GM12801 (cell line): ENCODE results near the gene SMG6.

Experiments
- TF ChIP-seq, protein P1 (sequence below): IDR thresholded peaks from one replicate; pipeline ENCODE4 v1.5.1; 2011; ENCODE audit warnings: control low read depth; ENCODE audit not compliant: insufficient read length; ENCODE audit errors: extremely low read depth

SMG6 gene

DNA sequence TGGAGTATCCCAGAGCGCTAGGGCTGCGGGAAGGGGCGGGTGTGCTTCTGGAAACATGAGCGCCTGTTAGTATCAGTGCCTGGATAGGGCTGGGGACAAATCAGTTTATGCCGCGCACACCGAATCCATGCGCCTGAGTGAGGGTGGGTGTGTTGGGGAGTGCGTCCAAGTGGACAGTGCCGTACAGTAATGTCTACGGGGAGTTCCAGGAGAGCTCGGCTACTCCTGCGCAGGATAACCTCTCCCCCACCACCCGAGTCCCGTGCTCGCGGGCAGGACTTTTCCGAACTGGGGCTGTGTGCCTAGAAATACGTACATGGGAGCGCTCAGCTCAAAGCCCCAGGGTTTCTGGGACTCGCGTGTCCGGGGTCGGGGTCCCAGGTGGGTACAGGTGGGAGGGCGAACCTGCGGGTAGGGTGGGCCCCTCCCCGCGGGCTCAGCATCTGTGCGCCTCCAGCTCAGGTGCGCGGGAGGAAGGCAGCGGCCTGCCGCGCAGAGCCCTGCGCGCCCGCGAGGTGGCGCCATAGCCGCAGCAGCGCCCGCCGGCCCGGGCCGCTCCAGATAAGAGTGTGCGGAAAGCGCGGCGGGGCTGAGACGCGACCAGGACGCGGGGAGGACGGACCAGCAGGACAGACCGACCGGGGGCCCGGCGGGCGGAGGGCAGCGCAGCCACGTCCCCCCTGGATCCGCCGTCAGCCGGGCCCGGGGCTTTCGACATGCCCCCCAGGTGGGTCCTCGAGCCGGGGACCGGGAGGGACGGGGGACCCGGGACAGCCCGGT is 248.9 kb downstream of the SMG6 start, which contains the start of gene HIC1:
Gene HIC1 (plus strand): TSS at position 592 of the 780 bp plus-strand sequence. CDS start 1,588 bp downstream, outside the sequence.
- TF ChIP-seq, protein P1, sequence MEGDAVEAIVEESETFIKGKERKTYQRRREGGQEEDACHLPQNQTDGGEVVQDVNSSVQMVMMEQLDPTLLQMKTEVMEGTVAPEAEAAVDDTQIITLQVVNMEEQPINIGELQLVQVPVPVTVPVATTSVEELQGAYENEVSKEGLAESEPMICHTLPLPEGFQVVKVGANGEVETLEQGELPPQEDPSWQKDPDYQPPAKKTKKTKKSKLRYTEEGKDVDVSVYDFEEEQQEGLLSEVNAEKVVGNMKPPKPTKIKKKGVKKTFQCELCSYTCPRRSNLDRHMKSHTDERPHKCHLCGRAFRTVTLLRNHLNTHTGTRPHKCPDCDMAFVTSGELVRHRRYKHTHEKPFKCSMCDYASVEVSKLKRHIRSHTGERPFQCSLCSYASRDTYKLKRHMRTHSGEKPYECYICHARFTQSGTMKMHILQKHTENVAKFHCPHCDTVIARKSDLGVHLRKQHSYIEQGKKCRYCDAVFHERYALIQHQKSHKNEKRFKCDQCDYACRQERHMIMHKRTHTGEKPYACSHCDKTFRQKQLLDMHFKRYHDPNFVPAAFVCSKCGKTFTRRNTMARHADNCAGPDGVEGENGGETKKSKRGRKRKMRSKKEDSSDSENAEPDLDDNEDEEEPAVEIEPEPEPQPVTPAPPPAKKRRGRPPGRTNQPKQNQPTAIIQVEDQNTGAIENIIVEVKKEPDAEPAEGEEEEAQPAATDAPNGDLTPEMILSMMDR = no peak

DNA sequence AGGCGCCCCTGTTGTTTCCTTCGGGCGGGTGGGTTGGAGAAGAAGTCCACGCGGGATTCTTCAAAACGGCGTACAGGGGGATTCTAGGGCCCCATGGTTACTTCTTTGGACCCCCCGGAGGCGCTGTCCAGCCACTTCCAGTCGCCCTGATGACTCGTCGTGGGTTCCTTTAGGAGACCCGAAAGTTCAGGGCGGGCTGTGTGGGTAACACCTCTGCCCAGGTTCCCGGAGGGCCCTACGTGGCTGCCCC is 249.4 kb downstream of the SMG6 start:
- TF ChIP-seq, protein P1 = no peak

DNA sequence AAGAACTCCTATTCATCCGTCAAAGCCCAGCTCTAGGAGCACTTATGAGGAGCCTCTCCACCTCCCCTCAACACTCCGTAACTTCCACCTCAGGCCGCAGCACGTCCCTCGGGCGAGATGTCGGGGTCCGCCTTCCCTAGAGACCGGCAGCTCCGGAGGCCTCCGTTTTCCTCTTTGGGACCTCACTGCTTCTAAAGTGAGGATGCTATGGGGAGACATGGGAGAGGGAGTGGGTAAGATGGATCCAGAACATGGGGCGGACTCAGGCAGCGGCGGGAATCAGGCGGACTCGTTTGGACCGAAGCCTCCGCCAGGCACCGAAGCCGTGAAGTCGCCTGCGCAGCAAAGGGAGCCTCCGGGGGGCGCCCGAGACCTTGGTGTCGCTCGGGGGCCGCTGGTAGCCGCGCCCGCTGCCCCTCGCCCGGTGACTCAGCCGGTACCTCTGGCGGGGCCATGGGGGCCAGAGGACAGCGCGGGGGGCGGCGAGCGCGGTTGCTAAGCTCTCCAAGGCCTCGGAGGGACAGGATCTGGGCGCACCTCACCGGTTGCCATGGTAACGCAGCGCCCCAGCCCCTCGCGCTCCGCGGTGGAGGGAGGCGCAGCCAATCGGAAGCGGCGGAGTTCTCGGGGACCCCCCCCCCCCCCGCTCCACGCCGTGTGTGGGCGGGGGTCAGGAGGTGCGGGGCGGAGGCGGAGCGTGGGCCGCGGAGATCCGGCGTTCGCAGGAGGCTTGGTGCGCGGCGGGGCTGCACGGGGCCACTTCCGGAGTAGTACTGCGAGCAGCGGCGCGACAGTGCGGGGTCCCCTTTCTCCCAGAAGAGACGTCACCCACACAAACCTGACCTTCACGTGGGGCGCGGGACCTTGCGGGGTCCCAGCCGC is 250.0 kb downstream of the SMG6 start:
- TF ChIP-seq, protein P1 = no peak

DNA sequence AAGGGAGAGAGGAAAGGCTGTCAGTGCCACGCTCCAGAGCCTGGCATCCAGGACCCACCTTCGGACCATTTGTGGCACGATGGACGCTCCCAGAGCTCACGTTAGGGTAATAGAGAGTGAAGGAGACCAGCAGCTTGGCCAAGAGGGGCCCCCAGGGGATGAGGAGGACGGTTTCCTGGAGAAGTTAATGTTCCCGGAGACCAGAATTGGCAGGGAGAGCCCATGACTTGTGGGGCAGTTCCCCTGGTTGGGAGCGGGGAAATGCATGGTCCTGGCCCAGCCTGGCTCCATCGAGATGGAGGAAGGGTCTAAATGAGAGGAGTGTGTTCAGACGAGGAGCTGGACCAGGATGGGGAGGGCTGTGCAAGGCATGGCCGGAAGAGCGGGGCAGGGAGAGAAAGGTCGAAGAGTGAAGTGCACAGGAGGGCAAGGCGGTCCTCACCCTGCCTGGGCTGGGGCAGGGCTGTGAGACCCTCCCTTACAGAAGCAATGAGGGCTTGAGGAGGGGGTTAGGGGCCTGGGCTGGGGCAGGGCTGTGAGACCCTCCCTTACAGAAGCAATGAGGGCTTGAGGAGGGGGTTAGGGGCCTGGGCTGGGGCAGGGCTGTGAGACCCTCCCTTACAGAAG is 251.5 kb downstream of the SMG6 start:
- TF ChIP-seq, protein P1 = no peak

DNA sequence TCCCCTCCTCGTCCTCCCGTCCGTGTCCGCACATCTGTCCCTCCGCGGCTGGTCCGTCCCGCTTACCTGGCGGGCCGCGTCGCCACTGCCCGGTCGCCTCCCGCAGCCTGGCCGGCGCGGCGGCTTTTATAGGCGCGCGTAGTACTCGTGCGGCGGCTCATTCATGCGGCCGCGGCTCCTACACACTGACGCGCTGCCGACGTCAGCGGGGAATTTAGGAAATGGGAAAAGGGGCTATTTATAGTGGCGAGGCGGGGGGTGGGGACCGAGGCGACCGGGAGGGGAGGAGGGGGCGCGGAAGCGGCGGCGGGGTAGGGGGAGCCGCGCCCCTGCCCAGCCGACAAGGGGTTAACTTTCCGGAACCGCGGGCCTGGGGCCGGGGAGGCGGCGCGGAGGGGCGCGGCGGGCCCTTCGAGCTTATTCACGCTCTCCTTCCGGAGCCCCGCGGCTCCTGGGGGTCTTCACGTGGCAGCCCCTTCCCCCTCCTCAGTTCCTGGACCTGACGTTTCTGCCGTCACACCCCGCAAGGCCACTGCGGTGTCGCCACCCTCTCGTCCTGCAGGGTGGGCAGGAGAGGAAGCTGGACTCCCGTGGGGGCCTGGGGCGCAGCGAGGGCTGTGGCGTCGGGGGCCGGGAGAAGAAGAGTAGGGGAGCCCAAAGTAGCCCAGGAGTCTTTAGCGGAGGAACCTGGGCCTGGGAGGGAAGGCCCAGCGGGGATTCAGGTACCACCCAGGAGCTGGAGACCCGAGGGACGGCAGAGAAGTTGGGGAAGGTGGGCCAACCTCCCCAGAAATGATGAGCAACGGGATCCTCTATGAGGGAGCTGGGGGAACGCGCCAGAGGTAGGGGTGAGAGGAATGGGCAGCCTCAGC is 252.3 kb downstream of the SMG6 start:
- TF ChIP-seq, protein P1 = no peak

DNA sequence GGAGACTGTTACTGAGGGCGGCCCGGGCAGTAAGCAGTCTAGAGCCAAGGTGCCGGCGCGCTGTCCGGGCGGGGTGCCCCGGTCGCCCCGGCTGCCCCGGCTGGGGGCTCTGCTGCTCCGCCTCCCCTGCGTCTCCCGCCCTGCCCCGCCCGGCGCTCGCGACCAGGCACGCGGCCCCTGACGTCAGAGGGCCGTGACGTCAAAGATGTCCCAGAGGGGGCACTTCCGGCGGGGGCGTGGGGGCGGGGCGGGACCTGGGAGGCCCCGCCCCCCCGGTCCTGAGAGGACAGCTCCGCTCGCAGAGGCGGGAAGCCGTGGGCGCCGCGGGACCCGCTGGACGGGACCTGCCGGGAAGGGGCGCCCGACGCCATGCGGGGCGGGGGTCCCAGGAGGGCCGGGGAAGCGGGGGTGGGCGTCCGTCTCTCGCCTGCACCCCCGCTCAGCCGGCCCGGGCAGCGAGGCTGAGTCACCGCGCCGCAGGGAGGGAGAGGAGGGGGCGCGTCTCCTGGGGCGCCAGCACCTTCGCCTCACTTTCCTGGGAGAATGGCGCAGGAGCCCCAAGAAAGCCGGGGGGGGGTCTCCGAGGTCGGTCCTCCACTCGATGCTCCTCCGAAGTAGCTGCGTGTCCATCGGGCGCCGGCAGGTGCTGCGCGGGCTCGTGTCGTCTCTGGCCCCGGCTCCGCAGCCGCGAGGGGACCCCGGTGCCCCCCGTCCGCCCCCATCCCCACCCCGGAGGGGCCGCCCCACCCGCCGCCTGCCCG is 253.1 kb downstream of the SMG6 start:
- TF ChIP-seq, protein P1 = no peak
